HG02885 (cell line): ENCODE data around the gene MMD.
A peak's percentile ranks its signal among the peaks of the same experiment; 100 is the strongest.
"Not testable (repeated sequence)": the region's sequence is repeated elsewhere in the genome, so short reads cannot be mapped to it uniquely, and the experiment has no call there.

Source experiments
- ATAC-seq: cut with Tn5 transposase; IDR thresholded peaks from one replicate; pipeline ENCODE4 v1.9.1; 2021; ENCODE audit warnings: mild to moderate bottlenecking; ENCODE audit not compliant: unreplicated experiment, poor library complexity

The MMD gene

GRCh38 chr17:55421179-55421934, at the start of gene MMD:
MMD (minus strand) TSS chr17:55421835; CDS start chr17:55421695, 140 bp downstream.
- ATAC-seq = peak; percentile 3

- no peak for ATAC-seq
Observed at GRCh38 chr17:55466671-55467070, 45.0 kb upstream of the MMD start.

GRCh38 chr17:55465771-55466170, 44.1 kb upstream of the MMD start:
- ATAC-seq = not testable (repeated sequence)

DNA sequence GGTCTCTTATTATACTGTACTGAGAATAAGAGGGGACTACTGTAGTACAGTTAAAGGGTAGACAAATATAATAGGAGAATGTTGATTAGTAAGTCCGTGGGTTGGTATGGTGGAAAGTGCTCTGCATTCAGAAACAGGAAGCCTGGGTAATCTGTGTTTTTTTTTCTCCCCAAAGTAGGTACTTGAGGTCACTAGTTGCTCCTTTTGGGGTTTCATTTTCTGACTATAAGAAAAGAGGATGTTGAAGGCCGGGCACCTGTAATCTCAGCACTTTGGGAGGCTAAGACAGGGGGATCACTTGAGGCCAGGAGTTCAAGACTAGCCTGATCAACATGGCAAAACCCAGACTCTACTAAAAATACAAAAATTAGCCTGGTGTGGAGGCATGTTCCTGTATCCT, 42.0 kb upstream of the MMD start:
- ATAC-seq = peak; percentile 89

DNA sequence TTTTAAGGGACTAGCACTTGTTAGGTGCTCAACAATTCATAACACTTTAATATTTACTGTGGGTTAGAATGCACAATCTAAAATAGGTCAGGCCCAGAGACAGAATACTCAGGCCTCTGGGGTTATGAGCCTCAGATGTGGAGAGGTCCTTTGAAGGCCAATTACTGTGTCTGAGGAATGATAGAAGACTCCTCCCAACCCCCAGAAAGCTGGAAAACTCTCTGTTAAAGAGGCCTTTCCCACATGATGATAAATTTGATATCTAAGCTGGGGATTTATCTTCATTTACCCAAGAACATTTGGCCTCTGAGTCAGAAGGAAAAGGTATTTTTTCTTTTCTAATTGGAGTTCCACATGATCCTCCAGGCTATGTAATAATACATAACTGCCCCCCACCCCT, 41.1 kb upstream of the MMD start:
- ATAC-seq = no peak

GRCh38 chr17:55462234-55462633, 40.6 kb upstream of the MMD start:
- ATAC-seq = no peak

DNA sequence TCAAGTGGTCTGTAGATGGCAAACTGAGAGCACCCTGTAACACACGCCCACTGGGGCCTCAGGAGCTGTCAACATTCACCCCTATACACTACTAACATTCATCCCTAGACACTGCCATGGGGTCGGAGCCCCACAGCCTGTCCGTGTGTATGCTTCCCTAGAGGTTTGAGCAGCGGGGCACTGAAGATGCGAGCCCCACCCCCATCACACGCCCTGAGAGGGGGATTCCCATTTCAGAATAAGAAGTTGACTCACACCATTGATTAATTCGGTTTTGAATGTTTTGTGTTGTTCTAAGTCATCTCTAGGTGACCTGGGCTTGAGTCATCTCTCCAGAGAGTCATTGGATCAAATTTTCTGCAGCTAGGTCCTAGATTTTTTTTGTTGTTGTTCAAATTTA, 37.3 kb upstream of the MMD start:
- ATAC-seq = no peak

DNA sequence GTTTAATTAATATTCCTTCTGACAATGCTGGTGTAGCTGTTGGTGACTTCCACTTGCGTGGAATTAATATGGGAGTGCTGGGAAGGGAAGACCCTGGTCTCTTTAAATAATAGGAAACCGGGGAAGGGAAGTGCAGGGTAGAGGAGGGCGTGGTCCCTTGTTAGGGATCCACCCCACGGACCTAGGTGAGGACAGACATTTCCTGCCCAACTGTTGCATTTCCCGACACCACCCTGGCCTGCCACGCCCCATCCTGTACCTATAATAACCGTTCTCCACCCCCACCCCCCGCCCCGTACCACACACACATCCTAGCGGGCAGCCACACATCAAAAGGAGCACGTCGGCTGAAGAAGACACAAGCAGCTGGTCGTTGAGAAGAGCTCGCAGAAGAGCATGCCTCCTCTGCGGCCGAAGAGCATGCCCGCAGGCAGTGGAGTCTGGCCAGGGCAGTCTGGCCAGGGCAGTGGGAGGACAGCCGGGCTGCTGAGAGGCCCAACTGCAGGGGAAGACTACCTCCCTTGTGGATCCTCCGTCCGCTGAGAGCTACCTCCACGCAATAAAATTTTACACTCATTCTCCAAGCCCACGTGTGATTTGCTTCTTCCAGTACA, 36.8 kb upstream of the MMD start:
- no peak for ATAC-seq

- ATAC-seq = no peak
Observed at GRCh38 chr17:55456307-55457240, 34.9 kb upstream of the MMD start.

DNA sequence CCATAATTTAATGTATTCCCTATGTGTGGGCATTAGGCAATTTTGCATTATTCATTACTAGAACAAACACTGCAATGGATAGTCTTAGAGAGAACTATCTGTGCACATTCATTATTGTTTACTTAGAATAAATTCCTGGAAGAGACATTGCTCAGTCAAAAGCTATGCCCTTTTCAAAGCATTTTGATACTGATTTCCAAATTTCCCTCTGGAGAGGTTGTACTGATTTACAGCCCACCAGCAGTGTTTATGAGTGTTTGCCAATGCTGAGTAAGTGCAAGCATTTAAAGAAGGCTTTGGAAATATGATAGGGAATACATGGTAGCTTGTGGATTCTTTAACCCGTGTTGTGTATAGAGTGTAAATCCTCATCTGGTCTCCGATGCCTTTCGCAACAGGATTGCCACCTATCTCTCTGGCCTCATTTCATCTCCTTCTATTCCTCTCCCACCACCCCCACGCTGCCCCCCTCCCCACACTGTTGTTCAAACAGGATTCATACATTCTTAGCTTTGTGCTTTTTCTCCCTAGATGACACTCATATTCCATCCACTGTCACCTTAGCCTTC, 33.4 kb upstream of the MMD start:
- ATAC-seq = no peak

GRCh38 chr17:55453839-55454557, 32.4 kb upstream of the MMD start:
- ATAC-seq = no peak

GRCh38 chr17:55452139-55452790, 30.6 kb upstream of the MMD start:
- ATAC-seq = no peak

DNA sequence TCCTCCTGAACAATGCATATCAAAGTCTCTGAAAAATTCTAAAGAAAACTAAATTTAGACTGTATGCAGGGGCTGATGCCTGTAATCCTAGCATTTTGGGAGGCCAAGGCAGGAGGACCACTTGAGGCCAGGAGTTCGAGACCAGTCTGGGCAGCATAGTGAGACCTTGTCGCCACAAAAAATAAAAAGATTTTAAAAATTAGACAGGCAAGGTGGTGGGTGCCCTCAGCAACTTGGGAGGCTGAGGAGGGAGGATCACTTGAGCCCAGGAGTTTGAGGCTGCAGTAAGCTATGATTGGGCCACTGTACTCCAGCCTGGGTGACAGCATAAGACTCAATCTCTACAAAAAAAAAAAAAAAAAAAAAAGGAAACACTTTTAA, 30.1 kb upstream of the MMD start:
- ATAC-seq = no peak

- no peak for ATAC-seq
Observed at GRCh38 chr17:55451203-55451641, 29.6 kb upstream of the MMD start.

DNA sequence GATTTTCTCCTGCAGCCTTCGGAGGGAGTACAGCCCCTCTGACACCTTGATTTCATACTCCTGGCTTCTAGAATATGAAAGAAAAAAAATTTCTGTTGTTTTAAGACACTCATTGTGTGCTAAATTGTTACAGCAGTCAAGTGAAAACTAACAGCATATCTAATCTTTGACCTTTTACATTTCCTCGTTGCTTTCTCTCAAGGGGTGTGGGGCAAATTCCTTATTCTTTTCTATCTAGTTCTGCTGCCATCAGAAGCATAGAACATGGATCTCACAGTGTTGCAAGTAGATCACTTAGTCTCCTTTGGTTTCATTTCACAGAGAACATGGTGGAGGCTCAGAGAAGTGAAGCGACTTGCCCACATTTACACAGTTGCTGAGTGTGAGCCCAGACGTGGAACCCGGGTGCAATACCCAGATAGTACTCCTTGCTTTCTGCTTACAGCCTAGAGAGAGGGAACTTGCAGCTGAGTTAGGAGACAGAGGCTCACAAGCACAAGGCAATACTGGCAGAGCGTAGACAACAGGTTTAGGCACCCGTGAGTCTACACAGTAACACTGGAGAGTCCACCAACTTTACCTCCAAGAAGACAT, 28.7 kb upstream of the MMD start:
- no peak for ATAC-seq

DNA sequence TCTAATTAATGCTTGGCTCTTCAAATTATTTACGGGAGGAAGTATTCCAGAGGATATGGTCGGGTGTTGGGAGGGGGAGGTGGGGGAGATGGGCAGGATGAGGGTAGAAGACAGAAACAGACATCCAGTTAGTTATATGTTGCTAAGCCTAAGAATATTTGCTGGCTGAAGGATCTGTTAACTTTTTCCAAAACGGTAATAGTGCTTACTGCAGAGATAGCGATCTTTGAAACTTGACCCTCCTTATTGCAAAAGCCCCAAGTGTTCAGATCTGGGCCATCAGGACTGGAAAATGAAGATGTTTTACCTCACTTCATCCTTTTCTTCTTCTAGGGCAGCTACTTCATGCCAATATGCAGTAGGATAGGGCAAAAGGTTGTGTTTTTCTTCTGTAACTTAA, 27.0 kb upstream of the MMD start:
- ATAC-seq = no peak

GRCh38 chr17:55446581-55447205, 25.1 kb upstream of the MMD start:
- ATAC-seq = no peak

DNA sequence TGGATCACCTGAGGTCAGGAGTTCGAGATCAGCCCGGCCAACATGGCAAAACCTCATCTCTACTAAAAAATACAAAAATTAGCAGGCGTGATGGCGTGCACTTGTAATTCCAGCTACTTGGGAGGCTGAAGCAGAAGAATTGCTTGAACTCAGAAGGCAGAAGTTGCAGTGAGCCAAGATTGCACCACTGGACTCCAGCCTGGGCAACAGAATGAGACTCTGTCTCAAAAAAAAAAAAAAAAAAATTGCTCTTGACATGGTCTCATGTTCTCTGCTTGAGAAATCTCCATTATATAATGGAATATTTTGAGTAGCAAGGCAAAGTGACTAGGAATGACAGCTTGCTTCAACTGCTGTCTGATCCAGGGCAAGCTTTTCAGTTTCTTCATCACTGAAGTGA, 24.4 kb upstream of the MMD start:
- ATAC-seq = not testable (repeated sequence)
